ENCODE results near the gene TRIM15. TPM values are rescaled to one million over a fixed set of nuclear protein-coding genes. Genes with fewer than 3 reads are reported as not detected.

Gene TRIM15
- total and polyA plus RNA-seq, 12 donors: not detected

DNA sequence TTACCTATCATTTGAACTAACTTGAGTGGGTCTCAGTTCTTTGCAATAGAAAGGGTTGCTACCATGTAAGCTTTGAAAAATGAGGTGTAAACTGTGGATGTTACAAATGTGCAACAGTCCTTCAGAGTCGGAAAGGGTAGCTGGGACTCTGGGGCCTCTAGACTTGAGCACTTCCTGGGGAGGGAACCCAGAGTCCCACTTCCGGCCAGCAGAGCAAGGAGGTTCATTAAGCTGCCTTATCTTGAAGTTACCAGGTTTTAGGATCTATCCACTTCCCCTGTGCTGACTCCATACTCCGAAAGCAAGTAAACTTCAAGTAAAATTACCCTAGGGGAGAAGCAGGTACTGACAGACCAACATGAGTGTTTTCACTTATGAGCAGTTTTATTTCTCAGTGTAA lies 11.8 kb upstream of the TRIM15 start:
- intact Hi-C loops (cut with DNase I): no loop called here
- H3K27me3 ChIP-seq: peaks cover 3% of the 10 kb centered on the region
- 55 to 75% (median 61%) methylated on average over 3 of the region's 3 CpGs for WGBS, 4 donors

DNA sequence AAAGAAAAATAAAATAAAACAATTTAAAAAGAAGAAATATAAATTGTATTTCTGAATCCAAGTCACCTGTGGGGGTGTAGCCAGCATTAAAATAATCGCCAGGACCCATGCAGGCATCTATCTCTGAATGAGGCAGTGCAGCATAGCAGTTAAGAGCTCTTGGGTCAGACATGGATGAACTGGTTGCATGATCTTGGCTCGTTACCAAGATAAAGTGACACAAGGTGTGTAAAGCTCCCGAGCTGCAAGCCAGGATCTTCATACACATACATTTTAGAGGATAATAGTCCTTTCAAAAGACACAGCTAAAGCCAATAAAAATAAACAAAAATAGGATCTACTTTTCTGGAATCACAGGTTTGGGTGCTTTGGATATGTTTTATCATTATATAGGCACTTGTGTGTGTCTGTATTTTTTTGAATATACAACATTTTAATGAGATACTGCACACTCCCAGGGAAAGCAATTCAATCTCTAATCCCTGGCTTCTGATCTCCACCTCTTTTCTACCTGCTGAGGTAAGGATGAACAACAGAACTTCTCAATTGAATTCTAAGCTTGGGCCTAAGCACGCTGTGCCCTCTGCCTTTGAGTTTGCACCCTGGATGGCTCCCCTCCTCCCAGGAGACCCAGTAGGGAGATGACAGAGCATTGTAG lies 11.2 kb upstream of the TRIM15 start:
- no peaks in the 10 kb centered on the region for H3K36me3 ChIP-seq (replicated peaks in 1 of 2)
- H3K27me3 ChIP-seq: peaks cover 6% of the 10 kb centered on the region
- WGBS, 4 donors: 53 to 71% (median 65%) methylated on average over 4 of the region's 4 CpGs
- H3K27ac ChIP-seq: no peak overlapping the region
- no peak for DNase-seq
- H3K9me3 ChIP-seq (replicated peaks in 1 of 3): no peaks in the 10 kb centered on the region
- H3K4me3 ChIP-seq: no peak overlapping the region
- intact Hi-C loops (cut with DNase I): no loop called here
- no peaks in the 10 kb centered on the region for H3K4me1 ChIP-seq (replicated peaks in 1 of 2)
- no peak for TF ChIP-seq POLR2A (IDR thresholded peaks at IDR 0.05)
- TF ChIP-seq, protein P1, sequence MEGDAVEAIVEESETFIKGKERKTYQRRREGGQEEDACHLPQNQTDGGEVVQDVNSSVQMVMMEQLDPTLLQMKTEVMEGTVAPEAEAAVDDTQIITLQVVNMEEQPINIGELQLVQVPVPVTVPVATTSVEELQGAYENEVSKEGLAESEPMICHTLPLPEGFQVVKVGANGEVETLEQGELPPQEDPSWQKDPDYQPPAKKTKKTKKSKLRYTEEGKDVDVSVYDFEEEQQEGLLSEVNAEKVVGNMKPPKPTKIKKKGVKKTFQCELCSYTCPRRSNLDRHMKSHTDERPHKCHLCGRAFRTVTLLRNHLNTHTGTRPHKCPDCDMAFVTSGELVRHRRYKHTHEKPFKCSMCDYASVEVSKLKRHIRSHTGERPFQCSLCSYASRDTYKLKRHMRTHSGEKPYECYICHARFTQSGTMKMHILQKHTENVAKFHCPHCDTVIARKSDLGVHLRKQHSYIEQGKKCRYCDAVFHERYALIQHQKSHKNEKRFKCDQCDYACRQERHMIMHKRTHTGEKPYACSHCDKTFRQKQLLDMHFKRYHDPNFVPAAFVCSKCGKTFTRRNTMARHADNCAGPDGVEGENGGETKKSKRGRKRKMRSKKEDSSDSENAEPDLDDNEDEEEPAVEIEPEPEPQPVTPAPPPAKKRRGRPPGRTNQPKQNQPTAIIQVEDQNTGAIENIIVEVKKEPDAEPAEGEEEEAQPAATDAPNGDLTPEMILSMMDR (IDR thresholded peaks at IDR 0.05): no peak

More for the DNA sequence above, 11.8 kb upstream of the TRIM15 start:
- Histone ChIP-seq H3K27ac (no peak overlapping the region), H3K4me1 (replicated peaks in 1 of 2) (no peaks in the 10 kb centered on the region), H3K36me3 (replicated peaks in 1 of 2) (no peaks in the 10 kb centered on the region), H3K9me3 (replicated peaks in 1 of 3) (no peaks in the 10 kb centered on the region), H3K4me3 (no peak overlapping the region)
- no peak for DNase-seq
- no peak for TF ChIP-seq POLR2A (IDR thresholded peaks at IDR 0.05)
- TF ChIP-seq, protein P1 (IDR thresholded peaks at IDR 0.05): no peak

DNA sequence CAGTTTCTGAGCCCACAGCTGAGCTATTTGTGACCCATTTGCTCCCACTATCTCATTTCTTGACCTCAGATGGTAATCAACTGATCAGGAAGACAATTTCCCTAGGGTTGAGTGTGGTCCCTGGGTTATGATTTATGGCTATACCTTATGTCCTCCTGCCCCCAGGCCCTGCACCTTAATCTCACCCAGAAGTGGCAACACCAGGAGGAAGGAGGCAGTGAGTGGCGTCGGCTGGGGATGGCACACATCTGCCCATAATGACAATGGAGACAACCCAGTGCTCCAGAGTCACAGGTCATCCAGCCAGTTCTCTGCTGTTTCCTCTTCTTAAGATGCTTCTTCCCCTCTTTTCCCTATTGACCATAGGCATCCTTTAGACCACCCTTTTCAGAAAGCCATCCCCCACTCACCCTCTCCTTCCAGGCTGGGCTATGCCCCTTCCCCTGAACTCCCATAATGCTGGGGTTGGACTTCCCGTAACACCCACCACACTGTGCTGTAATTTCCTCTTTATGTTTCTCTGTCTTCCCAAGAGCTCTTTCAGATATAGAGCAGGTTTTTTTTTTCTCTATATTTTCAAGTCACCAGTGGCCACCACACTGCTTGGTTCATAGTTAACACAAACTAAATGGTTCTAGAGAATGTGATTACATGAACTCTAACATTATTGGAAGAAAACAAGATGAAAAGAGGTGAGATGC lies 10.3 kb upstream of the TRIM15 start:
- Histone ChIP-seq H3K4me3 (no peak overlapping the region), H3K27ac (no peak overlapping the region), H3K27me3 (peaks cover 8% of the 10 kb centered on the region), H3K36me3 (replicated peaks in 1 of 2) (no peaks in the 10 kb centered on the region), H3K4me1 (replicated peaks in 1 of 2) (no peaks in the 10 kb centered on the region), H3K9me3 (replicated peaks in 1 of 3) (no peaks in the 10 kb centered on the region)
- TF ChIP-seq, protein P1 (IDR thresholded peaks at IDR 0.05): no peak
- TF ChIP-seq POLR2A (IDR thresholded peaks at IDR 0.05): no peak
- intact Hi-C loops (cut with DNase I): no loop called here
- WGBS, 4 donors: 67 to 94% (median 76%) methylated on average over 3 of the region's 3 CpGs
- DNase-seq: no peak

GRCh38 chr6:30154061-30154460 lies 9.3 kb upstream of the TRIM15 start:
- TF ChIP-seq, protein P1 (IDR thresholded peaks at IDR 0.05): no peak
- TF ChIP-seq POLR2A (IDR thresholded peaks at IDR 0.05): no peak
- H3K27me3 ChIP-seq: peaks cover 8% of the 10 kb centered on the region
- no peaks in the 10 kb centered on the region for H3K36me3 ChIP-seq (replicated peaks in 1 of 2)
- intact Hi-C loops (cut with DNase I): no loop called here
- H3K9me3 ChIP-seq (replicated peaks in 1 of 3): no peaks in the 10 kb centered on the region
- H3K27ac ChIP-seq: no peak overlapping the region
- H3K4me3 ChIP-seq: no peak overlapping the region
- H3K4me1 ChIP-seq (replicated peaks in 1 of 2): no peaks in the 10 kb centered on the region
- 77 to 93% (median 81%) methylated on average over 4 to 17 of the region's 17 CpGs for WGBS, 4 donors
- no peak for DNase-seq

Data from adrenal gland (tissue), 12 donors.